Common myeloid progenitor, CD34-positive (primary cell): Measurements from ENCODE around the gene CCDC192.
A peak's percentile ranks its signal among the peaks of the same experiment; 100 is the strongest.

Source experiments
- CTCF ChIA-PET: fragments of 350-600 bp; sonication (Branson Sonifier 250); formaldehyde crosslinking; loops from one replicate; lab custom pipeline; 2021; ENCODE audit warnings: antibody characterized with exemption; lab: Charles Lee
- POLR2A ChIA-PET: fragments of 350-600 bp; sonication (Branson Sonifier 250); formaldehyde crosslinking; loops from one replicate; lab custom pipeline; 2021; ENCODE audit warnings: antibody characterized with exemption; lab: Charles Lee
- DNase-seq, 3 donors: peaks; one replicate each; pipeline versions ENCODE4 v3.0.0 to v3.0.0-alpha.2; 2013
- H3K27ac ChIP-seq, 2 experiments: 1 replicate in 1 of 2; 2 replicates in 1 of 2; pipeline ENCODE4 v1.7.0; 2013; ENCODE audit warnings: inconsistent platforms in 2 of 2, low read length in 2 of 2, mild to moderate bottlenecking in 2 of 2, low read depth in 1 of 2, moderate library complexity in 1 of 2; ENCODE audit not compliant: severe bottlenecking in 2 of 2, insufficient read depth in 1 of 2, poor library complexity in 1 of 2
- H3K27me3 ChIP-seq, 5 experiments: replicated peaks in 2 of 5; 1 replicate in 3 of 5; 2 replicates in 2 of 5; pipeline versions ENCODE4 v1.6.1 to v1.7.0; 2013; ENCODE audit warnings: low read length in 4 of 5, mild to moderate bottlenecking in 2 of 5, moderate library complexity in 2 of 5, inconsistent platforms in 1 of 5; ENCODE audit not compliant: insufficient read depth in 5 of 5, control insufficient read depth in 4 of 5
- H3K36me3 ChIP-seq, 4 experiments: 1 replicate in 2 of 4; 2 replicates in 2 of 4; pipeline versions ENCODE4 v1.6.1 to v1.7.0; 2013; ENCODE audit warnings: low read length in 3 of 4, control low read depth in 1 of 4, mild to moderate bottlenecking in 1 of 4; ENCODE audit not compliant: control insufficient read depth in 4 of 4, insufficient read depth in 4 of 4
- H3K4me1 ChIP-seq, 4 experiments: 1 replicate in 3 of 4; 2 replicates in 1 of 4; pipeline versions ENCODE4 v1.6.1 to v1.7.1; 2013; ENCODE audit warnings: low read length in 3 of 4, mild to moderate bottlenecking in 3 of 4, control low read depth in 1 of 4, inconsistent platforms in 1 of 4, moderate library complexity in 1 of 4; ENCODE audit not compliant: control insufficient read depth in 4 of 4, insufficient read depth in 4 of 4; ENCODE audit errors: control extremely low read depth in 1 of 4
- H3K4me3 ChIP-seq, 7 experiments: 1 replicate in 4 of 7; 2 replicates in 3 of 7; pipeline versions ENCODE4 v1.5.1 to v1.7.0; 2013; ENCODE audit warnings: mild to moderate bottlenecking in 7 of 7, low read length in 6 of 7, moderate library complexity in 6 of 7, inconsistent platforms in 2 of 7, low read depth in 2 of 7, control low read depth in 1 of 7; ENCODE audit not compliant: insufficient read depth in 4 of 7, control insufficient read depth in 1 of 7; ENCODE audit errors: extremely low read depth in 1 of 7
- H3K9me3 ChIP-seq, 5 experiments: 1 replicate in 4 of 5; 2 replicates in 1 of 5; pipeline versions ENCODE4 v1.6.1 to v1.7.1; 2013; ENCODE audit warnings: low read length in 4 of 5, mild to moderate bottlenecking in 2 of 5, inconsistent platforms in 1 of 5, low read depth in 1 of 5, moderate library complexity in 1 of 5; ENCODE audit not compliant: control insufficient read depth in 4 of 5, insufficient read depth in 2 of 5; ENCODE audit errors: control extremely low read depth in 1 of 5
- WGBS: methylation state at CpG from one replicate; pipeline ENCODE4 v1.1.5; 2013; ENCODE audit not compliant: insufficient coverage; 5-methylcytosine and 5-hydroxymethylcytosine counted together

The CCDC192 gene

DNA sequence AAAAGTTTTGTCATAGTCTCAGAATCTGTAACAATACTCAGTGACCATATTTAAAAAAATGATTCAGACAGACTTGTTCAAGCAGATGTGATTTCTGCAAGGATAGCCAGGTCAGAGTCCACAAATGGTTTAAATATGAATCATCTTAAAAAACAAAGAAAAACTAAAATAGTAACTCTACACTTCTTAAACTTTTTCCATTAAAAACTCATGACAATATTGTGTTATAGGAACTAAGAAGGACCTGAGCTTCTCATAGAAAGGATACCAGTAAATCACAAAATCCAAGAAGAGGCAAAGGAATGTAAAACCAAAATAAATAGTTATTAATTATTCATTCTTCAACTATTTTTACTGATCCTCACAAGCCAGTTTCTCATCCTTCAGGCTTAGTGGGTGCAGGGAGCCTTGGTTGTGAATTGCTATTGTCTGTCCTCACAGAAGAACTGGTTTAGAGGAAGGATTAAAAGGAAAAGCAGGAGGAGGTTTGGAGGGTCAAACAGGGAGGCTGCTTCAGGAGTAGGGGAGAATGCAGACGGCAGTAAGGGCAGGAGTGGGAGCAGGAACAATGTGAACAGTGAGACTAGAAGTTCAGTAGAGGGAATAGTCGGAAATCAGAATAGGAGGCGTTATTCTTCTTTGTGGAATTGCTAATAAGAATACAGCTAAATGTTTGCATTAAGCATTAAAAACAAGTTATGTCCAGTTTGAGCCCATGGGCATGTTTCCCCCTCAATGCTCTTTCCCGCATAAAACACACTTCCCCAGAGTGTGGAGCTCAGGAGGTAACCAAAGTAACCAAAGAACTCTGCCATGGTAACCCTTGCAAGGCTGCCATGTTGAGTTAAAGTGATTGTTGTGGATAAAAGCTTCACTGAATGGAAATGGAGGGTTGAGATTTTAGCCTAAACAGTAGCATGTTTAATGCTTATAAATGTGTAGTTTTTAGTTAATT is 110.7 kb downstream of the CCDC192 start:
- H3K36me3 ChIP-seq = no peaks in the 10 kb centered on the region
- 79% methylated on average over 2 of the region's 4 CpGs for WGBS
- ChIA-PET CTCF (interaction anchor here (1.0 to 1.5 kb wide), 2 partner anchors 8 to 10 kb away, joined by 3 to 4 read pairs; no protein-coding TSS in a partner anchor), POLR2A (no interaction called here)
- peaks cover 0 to 2% (median 0%) of the 10 kb centered on the region in 5 experiments for H3K9me3 ChIP-seq
- no peak for DNase-seq
- H3K27me3 ChIP-seq = no peaks in the 10 kb centered on the region
- H3K4me3 ChIP-seq = no peak overlapping the region
- no peak overlapping the region for H3K27ac ChIP-seq
- H3K4me1 ChIP-seq = peaks cover 3 to 14% (median 5%) of the 10 kb centered on the region in 4 experiments

DNA sequence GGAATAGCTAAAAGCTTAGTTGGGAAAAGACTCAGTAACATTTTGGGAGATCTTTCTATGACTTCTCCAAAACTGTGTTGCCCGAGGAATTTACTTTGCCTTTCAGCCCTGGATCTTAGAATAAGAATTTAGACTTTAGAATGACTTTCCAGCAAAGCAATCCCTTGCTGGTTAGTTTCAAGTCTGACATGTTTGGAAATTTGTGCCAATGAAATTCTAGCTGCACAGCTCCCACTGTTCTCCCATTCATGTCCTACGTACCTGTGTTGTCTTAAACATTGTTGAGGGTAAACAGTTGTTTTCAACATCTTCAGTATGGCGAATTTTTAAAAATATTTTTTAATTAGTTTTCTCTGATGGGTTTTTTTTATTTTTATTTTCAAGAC is 111.4 kb downstream of the CCDC192 start:
- no peak for DNase-seq
- no CpG with 5 or more reads among the region's 3 CpGs for WGBS
- H3K9me3 ChIP-seq = peaks cover 0 to 2% (median 0%) of the 10 kb centered on the region in 5 experiments
- peaks cover 3 to 14% (median 5%) of the 10 kb centered on the region in 4 experiments for H3K4me1 ChIP-seq
- POLR2A ChIA-PET = no interaction called here
- no peak overlapping the region for H3K4me3 ChIP-seq
- no peak overlapping the region for H3K27ac ChIP-seq
- H3K27me3 ChIP-seq = no peaks in the 10 kb centered on the region
- no peaks in the 10 kb centered on the region for H3K36me3 ChIP-seq
- CTCF ChIA-PET = interaction anchor here (1.0 to 1.5 kb wide), 2 partner anchors 8 to 9 kb away, joined by 3 to 4 read pairs; no protein-coding TSS in a partner anchor

DNA sequence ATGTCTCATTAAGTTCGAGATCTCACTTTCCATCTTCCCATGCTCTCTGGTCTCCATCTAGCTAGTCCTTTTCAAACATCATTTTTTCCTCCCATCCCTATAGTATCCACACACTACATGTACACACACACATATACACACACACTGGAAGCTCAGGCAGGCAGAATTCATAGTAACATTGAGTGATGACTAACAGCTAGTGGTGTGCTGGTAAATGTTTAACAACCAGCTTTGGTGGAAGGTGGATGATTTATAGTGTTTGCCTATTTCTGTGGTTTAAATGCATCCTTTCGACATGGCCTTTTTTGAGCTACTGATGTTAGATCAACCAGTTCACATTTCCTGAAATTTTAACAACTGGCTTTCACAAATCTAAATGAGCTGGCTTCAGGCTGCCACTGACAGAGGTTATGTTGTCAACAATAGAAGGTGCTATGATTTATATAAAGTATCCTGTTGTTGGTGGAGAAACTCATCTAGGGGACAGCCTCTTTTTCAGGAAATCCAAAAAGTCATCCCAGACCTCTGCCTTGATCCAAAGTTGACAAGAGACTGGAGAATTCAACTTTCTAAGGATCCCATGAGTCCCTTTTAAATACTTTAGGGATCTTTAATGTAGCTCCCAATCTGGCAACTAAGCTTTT is 117.8 kb downstream of the CCDC192 start:
- no peak overlapping the region for H3K27ac ChIP-seq
- H3K9me3 ChIP-seq = peaks cover 0 to 2% (median 0%) of the 10 kb centered on the region in 5 experiments
- no peaks in the 10 kb centered on the region for H3K36me3 ChIP-seq
- peak; percentile 85 to 96 (median 94) for DNase-seq
- H3K4me3 ChIP-seq = peak overlapping the region in 2 of 7 experiments; percentile 17 to 43
- no peaks in the 10 kb centered on the region for H3K27me3 ChIP-seq
- ChIA-PET POLR2A (no interaction called here), CTCF (no interaction called here)
- H3K4me1 ChIP-seq = peaks cover 7 to 33% (median 13%) of the 10 kb centered on the region in 4 experiments
- WGBS = 0% methylated on average over 1 of the region's 2 CpGs

DNA sequence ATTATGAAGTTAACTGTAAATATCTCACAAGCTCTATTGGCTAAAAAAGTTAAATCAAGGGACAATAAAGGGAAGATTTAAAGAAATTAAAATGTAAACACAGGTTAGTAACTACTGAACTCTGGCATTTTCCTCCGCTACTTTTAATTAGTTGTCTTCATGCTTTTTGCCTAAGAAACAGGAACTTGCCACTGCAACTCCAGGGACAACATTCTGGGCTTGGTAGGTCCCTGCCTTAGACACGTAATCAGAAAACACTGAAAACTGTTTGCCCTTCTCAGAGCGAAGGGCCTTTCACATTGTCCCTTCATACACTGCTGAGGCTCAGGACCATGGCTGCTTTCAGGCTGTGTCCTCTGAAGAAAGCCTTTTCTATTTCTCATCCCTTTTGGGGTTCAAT is 118.7 kb downstream of the CCDC192 start:
- peak in 2 of 3 donors; percentile 54 to 67 for DNase-seq
- peak overlapping the region in 1 of 7 experiments; percentile 13 for H3K4me3 ChIP-seq
- H3K27ac ChIP-seq = no peak overlapping the region
- no peaks in the 10 kb centered on the region for H3K36me3 ChIP-seq
- ChIA-PET CTCF (no interaction called here), POLR2A (no interaction called here)
- peaks cover 0 to 2% (median 0%) of the 10 kb centered on the region in 5 experiments for H3K9me3 ChIP-seq
- H3K27me3 ChIP-seq = no peaks in the 10 kb centered on the region
- 56% methylated on average over 3 of the region's 3 CpGs for WGBS
- peaks cover 7 to 39% (median 14%) of the 10 kb centered on the region in 4 experiments for H3K4me1 ChIP-seq

DNA sequence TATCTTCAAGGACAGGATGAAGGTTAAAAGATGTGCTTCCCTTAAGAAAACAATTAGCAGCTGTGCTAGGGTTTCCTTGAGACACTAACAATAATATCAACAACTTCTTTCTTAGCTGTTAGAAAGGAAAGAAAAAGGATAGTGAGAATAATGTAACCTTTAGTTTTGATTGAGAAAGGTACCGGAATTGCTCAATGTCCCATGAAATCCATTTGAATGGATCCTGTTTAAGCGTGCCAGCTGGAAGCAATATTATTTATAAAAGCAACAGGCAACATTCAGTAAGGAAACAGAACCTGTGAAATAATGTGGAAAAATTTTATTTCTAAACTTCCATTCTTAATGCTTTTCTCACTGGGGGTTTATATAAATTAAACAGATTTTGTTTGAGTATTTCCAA is 120.9 kb downstream of the CCDC192 start:
- H3K27ac ChIP-seq = no peak overlapping the region
- H3K4me3 ChIP-seq = no peak overlapping the region
- H3K27me3 ChIP-seq = no peaks in the 10 kb centered on the region
- no peaks in the 10 kb centered on the region for H3K36me3 ChIP-seq
- POLR2A ChIA-PET = no interaction called here
- no peaks in the 10 kb centered on the region for H3K9me3 ChIP-seq
- DNase-seq = no peak
- WGBS = 100% methylated on average over 1 of the region's 2 CpGs
- peaks cover 7 to 39% (median 14%) of the 10 kb centered on the region in 4 experiments for H3K4me1 ChIP-seq
- CTCF ChIA-PET = interaction anchor here (1.0 kb wide), 1 partner anchor 9 kb away, joined by 4 read pairs; no protein-coding TSS in a partner anchor

DNA sequence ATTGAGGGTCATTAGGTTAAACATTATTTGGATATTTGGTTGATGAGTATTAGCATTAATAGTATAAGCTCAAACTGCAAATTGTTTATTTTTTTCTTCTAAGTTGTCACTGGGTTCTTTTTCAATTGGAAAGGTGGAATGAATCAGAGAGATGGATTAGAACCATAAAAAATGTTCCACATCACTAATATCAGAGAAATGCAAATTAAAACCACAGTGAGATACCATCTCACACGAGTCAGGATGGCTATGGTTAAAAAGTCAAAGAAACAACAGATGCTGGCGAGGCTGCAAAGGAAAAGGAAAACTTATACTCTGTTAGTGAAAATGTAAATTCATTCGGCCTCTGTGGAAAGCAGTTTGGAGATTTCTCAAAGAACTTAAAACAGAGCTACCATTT is 122.8 kb downstream of the CCDC192 start:
- peaks cover 5 to 34% (median 14%) of the 10 kb centered on the region in 4 experiments for H3K4me1 ChIP-seq
- CTCF ChIA-PET = no interaction called here
- POLR2A ChIA-PET = no interaction called here
- no peaks in the 10 kb centered on the region for H3K36me3 ChIP-seq
- no CpG with 5 or more reads among the region's 3 CpGs for WGBS
- no peak overlapping the region for H3K27ac ChIP-seq
- DNase-seq = peak in 1 of 3 donors; percentile 17
- no peaks in the 10 kb centered on the region for H3K27me3 ChIP-seq
- peak overlapping the region in 1 of 7 experiments; percentile 24 for H3K4me3 ChIP-seq
- no peaks in the 10 kb centered on the region for H3K9me3 ChIP-seq
